B cell (primary cell): ENCODE measurements around the gene WFIKKN2.

Experiments used
- EZH2 ChIP-seq: IDR thresholded peaks from 2 replicates; pipeline ENCODE4 v1.6.1; 2012; ENCODE audit warnings: borderline replicate concordance, low read depth, mild to moderate bottlenecking, moderate library complexity, low read length; ENCODE audit not compliant: insufficient read depth, poor library complexity, severe bottlenecking
- TF ChIP-seq, protein P1 (sequence below): fragments of 200-600 bp; IDR thresholded peaks from one replicate; pipeline ENCODE4 v1.8.0; 2022; ENCODE audit warnings: antibody characterized with exemption, mild to moderate bottlenecking

DNA sequence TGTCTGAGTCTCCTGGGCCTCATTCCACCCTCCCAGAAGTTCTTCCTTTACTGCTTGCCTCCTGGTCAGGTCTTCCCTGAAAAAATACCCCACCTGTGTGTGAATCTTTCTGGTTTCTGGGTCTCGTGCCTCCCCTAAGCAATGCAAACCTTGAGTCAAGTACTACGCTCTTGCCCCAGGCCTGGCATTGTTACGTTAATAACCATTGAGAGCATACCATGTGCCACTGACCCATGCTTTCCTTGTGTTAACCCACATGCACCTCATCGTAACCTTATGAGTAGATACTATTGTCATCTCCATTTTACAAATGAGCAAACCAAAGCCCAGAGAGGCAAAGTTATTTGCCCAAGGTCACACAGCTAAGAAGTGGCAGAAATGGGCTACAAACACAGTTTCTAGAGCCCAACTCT, 56.2 kb downstream of the WFIKKN2 start:
- TF ChIP-seq, protein P1, sequence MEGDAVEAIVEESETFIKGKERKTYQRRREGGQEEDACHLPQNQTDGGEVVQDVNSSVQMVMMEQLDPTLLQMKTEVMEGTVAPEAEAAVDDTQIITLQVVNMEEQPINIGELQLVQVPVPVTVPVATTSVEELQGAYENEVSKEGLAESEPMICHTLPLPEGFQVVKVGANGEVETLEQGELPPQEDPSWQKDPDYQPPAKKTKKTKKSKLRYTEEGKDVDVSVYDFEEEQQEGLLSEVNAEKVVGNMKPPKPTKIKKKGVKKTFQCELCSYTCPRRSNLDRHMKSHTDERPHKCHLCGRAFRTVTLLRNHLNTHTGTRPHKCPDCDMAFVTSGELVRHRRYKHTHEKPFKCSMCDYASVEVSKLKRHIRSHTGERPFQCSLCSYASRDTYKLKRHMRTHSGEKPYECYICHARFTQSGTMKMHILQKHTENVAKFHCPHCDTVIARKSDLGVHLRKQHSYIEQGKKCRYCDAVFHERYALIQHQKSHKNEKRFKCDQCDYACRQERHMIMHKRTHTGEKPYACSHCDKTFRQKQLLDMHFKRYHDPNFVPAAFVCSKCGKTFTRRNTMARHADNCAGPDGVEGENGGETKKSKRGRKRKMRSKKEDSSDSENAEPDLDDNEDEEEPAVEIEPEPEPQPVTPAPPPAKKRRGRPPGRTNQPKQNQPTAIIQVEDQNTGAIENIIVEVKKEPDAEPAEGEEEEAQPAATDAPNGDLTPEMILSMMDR = no peak
- TF ChIP-seq EZH2 = no peak
